GM19240 (cell line): ENCODE results near the gene GPR39.

ENCODE experiments used
- DNase-seq: peaks from one replicate; pipeline ENCODE4 v3.0.0; 2011; ENCODE audit warnings: low spot score; ENCODE audit not compliant: insufficient read length

Gene GPR39

GRCh38 chr2:132560562-132560961 lies 144.0 kb downstream of the GPR39 start:
- DNase-seq = no peak

- no peak for DNase-seq
Measured at GRCh38 chr2:132562245-132562644, 145.6 kb downstream of the GPR39 start.

DNA sequence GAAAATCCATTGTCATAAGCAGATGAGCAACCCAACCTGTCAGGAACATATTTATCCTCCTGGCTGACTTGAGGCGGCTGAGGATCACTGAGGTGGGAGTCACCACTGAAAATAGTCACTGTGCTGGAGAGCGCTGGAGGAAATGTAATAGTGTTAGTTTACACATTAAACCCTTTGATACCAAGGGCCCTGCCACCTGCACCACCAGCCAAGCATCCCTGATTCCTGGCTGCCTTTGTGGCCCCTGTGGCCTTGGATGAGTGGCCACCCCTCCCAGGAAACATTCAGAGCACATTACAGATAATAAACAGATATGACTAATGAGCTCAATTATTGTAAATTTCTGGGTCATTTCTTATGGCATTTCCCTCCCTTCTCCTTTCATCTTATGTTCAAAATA lies 147.5 kb downstream of the GPR39 start:
- DNase-seq = no peak

- no peak for DNase-seq
Measured at GRCh38 chr2:132566379-132566778, 149.8 kb downstream of the GPR39 start.

DNA sequence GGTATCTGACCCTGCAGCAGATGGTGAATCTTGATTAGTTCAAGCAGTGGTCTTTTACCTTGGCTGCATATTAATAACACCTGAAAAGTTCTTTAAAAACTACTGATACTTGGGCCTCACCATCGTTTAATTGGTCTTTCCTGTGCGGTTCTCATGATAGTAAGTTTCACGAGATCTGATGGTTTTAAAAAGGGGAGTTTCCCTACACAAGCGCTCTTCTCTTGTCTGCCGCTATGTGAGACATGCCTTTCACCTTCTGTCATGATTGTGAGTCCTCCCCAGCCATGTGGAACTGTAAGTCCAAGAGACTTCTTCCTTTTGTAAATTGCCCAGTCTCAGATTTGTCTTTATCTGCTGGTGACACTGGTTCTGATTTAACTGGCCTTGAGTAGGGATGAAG lies 151.1 kb downstream of the GPR39 start:
- no peak for DNase-seq

DNA sequence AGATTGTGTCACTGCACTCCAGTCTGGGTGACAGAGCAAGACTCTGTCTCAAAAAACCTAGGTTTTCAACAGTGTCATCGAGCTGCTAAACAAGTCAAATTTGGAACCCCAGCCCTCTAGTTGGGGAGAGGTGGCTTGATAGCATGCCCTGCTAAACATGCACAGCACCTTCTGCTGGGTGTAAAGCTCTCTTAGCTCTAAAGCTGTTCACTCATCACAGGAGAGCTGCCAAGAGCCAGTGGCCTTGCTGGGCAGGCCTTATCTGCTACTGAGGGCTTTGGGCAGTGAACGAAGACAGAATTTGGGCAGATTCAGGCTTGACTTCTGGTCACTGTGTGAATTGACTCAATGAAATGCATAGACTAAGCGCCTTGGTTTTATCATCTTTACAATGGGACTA lies 152.1 kb downstream of the GPR39 start:
- DNase-seq = no peak

DNA sequence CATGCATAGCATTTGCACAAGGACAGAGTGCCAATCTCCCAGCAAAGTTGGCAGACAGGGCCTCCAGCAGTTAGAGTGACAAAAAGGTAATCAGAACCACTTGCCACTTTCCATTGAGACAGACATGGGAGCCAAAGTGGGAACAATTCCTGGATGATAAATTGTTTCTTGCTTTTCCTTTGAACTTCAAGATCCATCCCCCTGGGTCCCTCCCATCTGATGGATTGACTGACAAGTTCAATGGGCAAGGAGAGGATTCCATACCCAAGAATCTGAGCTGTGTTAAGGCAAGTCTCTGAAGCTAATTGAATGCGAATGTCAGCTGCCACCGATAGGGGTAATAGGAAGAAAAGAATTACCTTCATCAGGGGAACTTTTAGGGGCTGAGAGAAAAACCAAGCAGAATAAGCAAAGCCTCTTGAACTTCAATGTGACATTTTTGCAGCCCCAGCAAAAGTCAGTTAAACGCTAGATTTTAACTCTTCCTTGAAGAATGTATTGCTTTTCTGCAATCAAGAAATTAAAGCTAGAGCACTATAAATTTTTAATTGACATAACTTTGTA lies 156.9 kb downstream of the GPR39 start:
- no peak for DNase-seq

DNA sequence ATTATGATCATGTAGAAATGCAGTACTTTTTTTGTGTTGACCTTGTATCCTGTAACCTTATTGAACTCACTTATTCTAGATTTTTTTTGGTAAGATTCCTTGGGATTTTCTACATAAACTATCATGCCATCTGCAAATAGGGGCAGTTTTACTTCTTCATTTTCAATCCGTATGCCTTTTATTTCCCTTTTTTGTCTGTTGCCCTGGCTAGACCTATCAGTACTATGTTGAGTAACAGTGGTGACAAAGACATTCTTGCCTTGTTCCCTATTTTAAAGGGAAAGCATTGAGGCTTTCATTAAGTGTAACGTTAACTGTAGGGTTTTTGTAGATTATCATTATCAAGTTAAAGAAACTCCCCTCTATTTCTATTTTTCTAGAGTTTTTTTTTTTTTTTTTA lies 161.1 kb downstream of the GPR39 start:
- no peak for DNase-seq

DNA sequence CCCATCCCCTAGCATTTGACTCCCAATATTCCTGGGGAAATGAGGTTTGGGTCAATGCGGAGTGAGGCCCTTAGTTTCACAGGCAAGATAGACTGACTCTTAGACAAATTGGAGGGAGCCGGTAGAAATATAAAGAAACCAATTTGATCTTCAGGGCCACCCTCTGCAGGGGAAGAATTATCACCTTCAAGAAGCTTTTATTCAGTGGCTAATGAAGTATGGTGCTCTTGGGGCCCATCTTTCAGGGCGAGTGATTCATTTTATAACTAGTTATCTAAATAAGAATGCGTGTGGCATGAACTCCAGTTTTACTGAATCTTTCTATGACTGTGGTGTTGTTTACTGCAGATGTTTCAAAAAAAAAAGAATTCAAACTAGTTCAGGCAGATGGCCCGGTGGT lies 165.0 kb downstream of the GPR39 start:
- no peak for DNase-seq

DNA sequence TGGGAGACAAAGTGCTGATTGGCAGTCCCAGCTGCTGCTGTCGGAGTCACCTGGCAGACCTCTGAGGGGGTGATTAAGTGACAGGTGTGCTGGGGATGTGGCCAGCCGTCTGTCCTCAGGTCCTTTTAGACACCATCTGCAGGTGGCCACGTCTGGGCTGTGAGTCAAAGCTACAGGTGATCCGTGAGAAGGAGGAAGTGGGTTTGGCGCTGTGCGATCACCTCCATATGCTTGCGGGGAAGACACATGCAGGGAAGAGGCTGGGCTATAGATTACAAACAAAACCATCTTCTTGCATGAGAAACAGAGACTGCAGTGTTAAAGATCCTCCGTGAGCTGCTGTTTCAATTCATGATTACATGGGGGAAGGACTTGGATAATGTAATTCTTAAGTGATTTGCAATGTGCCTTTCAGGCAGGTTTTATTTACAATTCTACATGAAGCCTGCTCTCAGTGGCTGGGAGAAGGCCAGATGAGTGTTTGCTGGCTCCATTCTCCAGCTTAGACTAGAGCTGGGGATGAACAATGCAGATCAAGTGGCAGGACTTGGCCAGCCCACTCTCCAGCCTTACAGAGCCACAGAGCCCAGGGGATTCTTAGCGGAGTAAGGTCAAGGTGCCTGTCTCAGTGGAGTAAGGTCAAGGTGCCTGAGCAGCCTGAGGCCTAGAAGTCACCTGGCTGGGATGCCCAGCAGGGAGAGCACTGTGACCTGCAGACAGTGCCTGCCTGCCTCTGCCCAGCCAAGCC lies 165.6 kb downstream of the GPR39 start:
- DNase-seq = no peak

DNA sequence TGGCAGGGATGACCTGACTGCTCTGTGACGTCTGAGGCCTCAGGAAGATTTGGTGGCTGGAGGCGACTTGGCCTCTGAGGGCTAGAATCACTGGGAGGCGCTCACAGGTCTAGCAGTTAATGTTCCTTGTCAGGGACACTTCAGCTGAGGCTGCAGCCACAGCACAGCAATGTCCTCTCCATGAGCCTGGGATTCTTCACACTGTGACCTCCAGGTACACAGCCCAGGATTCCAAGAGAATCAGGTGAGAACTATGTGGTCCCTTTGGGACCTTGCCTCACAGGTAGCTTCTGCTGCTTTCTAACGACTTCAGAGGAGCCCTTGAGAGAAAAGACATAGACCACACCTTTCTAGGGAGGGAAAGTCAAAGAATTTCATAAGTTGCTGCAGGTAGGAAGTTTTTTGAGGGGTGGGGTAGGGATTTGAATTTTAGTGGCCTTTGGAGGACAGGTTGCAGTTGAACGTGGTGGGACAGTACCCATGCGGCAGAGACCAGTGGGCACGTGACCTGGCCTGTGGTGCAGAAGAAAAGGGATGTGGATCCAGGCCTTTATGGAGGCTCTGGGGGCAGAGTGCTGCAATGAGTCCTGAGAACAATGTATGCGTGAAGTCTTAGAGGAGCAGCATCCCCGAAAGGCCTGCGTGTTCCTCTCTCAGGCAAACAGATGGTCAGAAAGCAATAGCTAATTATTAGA lies 167.2 kb downstream of the GPR39 start:
- no peak for DNase-seq

- no peak for DNase-seq
Measured at GRCh38 chr2:132584976-132585817, 168.6 kb downstream of the GPR39 start.

GRCh38 chr2:132586101-132586511 lies 169.5 kb downstream of the GPR39 start:
- DNase-seq = no peak

DNA sequence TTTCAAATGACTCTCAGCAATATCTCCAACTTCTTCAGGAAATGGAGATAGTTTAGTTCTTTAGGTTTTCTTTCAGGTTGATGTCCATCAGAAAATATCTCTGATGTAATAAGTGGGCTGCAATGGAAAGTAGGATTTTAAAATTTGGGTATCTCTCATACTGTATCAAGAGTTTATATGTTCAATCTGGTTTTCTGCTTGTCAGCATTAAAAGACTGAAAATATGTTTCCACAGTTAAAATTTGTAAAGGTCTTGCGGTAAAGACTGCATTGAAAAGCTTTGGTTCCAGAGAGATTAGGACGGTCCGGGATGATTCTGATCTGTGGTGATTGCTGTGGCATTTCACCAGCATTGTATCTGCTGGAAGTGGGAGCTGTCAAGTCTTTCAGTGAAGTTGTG lies 170.2 kb downstream of the GPR39 start:
- no peak for DNase-seq

DNA sequence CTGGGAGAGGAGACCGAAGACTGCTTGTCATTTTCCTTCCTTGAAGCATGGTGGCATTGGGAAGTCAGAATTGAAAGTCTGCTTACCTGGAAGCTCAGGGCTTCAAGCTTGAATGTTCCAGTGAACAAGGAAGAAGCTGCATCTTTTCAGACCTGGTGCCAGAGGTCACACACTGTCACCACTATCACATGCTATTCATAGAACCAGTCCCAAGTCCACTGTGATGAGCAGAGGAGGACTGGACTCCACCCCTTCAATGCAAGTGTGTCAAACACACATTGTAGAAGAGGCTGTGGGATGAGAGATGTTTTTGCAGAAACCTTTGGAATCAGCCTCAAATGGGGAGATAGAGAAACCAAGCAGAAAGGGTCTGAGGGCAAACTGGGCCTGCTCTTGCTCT lies 172.0 kb downstream of the GPR39 start:
- no peak for DNase-seq

- DNase-seq = no peak
Measured at GRCh38 chr2:132589111-132589830, 172.7 kb downstream of the GPR39 start.

- DNase-seq = no peak
Measured at GRCh38 chr2:132589966-132590365, 173.4 kb downstream of the GPR39 start.

- no peak for DNase-seq
Measured at GRCh38 chr2:132593171-132593570, 176.6 kb downstream of the GPR39 start.

DNA sequence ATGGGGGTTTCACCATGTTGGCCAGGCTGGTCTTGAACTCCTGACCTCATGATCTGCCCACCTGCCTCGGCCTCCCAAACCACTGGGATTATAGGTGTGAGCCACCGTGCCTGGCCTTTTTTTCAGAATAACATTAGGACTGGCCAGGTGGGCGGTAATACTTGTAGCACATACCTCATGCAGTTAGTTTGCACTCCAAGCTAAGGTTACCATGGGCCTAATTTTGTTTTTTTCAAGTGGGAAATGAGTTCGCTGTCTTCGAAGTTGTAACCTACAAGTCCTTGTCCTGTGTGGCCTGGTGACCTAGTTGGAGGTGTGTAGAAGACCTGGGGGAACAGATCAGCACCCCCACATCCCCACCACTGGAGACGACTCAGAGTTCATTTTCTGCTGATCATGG lies 178.6 kb downstream of the GPR39 start:
- no peak for DNase-seq

- no peak for DNase-seq
Measured at GRCh38 chr2:132595693-132596092, 179.1 kb downstream of the GPR39 start.

DNA sequence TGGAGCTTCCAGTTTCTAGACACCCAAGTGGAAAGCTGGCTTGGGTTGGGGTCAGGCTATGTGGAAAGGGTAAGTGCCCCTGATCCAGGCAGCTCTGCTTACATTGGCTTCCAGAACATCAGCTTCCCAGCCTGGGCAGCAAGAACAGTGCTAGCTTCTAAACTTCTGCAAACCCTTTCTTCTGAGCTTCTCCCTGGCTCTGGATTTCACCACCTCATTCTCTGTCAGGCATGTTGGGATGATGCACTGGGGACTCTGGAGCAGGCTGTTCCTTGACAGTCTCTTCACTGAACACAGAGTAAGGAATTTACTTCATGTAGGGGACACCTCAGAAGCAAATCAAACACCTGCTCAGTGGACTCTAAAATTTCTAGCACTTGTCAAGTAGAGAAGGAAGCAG lies 180.6 kb downstream of the GPR39 start:
- DNase-seq = no peak
